IMR-90 (cell line): ENCODE data around the gene STAC.

Experiments used
- CEBPB ChIP-seq: IDR thresholded peaks from 2 replicates; pipeline ENCODE4 v1.6.1; 2012; ENCODE audit warnings: low read depth, low read length, improper control_type of control experiment
- FOS ChIP-seq: fragments of 150-350 bp; IDR thresholded peaks from 2 replicates; pipeline ENCODE4 v1.6.1; 2016; ENCODE audit warnings: low read depth, low read length
- MAFK ChIP-seq: IDR thresholded peaks from 2 replicates; pipeline ENCODE4 v1.6.1; 2012; ENCODE audit warnings: low read depth, low read length, improper control_type of control experiment
- MAZ ChIP-seq: IDR thresholded peaks from 2 replicates; pipeline ENCODE4 v1.6.1; 2012; ENCODE audit warnings: low read depth, mild to moderate bottlenecking, low read length, improper control_type of control experiment, moderate library complexity, borderline replicate concordance
- NFE2L2 ChIP-seq: fragments of 150-350 bp; IDR thresholded peaks from 2 replicates; pipeline ENCODE4 v1.6.1; 2016; ENCODE audit warnings: low read depth, mild to moderate bottlenecking, low read length
- POLR2A ChIP-seq: IDR thresholded peaks from 2 replicates; pipeline ENCODE4 v1.6.1; 2012; ENCODE audit warnings: mild to moderate bottlenecking, low read depth, low read length
- RAD21 ChIP-seq: IDR thresholded peaks from 2 replicates; pipeline ENCODE4 v1.6.1; 2012; ENCODE audit warnings: low read length, improper control_type of control experiment
- SMC3 ChIP-seq: fragments of 150-350 bp; IDR thresholded peaks from 2 replicates; pipeline ENCODE4 v1.6.1; 2016; ENCODE audit warnings: low read depth, mild to moderate bottlenecking, antibody characterized with exemption, low read length, moderate library complexity
- TF ChIP-seq, protein P1 (sequence below): conservative IDR thresholded peaks from 2 replicates; pipeline ENCODE4 v1.5.1; 2012; ENCODE audit warnings: mild to moderate bottlenecking, low read depth, low read length, improper control_type of control experiment
- TF ChIP-seq, protein P2 (sequence below): fragments of 150-350 bp; IDR thresholded peaks from 2 replicates; pipeline ENCODE4 v1.6.1; 2016; ENCODE audit warnings: low read depth, mild to moderate bottlenecking, low read length, moderate library complexity, borderline replicate concordance

DNA sequence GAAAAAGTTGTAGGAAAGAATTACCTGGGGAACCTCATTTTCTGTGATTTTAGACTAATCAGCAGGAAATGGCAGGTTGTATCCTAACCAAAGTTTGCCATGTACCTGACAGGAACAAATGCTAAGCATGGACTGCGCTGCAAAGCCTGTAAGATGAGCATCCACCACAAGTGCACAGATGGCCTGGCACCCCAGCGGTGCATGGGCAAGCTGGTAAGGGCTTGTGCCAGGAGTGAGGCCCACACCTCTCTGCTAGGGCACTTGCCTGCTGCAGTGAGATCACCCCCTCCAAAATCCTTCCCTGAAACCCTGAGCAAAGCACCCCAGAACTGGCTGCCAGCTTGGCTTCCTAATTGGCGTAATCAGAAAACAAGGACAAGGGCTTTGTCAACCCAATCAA is 102.6 kb downstream of the STAC start:
- TF ChIP-seq, protein P1, sequence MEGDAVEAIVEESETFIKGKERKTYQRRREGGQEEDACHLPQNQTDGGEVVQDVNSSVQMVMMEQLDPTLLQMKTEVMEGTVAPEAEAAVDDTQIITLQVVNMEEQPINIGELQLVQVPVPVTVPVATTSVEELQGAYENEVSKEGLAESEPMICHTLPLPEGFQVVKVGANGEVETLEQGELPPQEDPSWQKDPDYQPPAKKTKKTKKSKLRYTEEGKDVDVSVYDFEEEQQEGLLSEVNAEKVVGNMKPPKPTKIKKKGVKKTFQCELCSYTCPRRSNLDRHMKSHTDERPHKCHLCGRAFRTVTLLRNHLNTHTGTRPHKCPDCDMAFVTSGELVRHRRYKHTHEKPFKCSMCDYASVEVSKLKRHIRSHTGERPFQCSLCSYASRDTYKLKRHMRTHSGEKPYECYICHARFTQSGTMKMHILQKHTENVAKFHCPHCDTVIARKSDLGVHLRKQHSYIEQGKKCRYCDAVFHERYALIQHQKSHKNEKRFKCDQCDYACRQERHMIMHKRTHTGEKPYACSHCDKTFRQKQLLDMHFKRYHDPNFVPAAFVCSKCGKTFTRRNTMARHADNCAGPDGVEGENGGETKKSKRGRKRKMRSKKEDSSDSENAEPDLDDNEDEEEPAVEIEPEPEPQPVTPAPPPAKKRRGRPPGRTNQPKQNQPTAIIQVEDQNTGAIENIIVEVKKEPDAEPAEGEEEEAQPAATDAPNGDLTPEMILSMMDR, result no peak
- TF ChIP-seq, protein P2, sequence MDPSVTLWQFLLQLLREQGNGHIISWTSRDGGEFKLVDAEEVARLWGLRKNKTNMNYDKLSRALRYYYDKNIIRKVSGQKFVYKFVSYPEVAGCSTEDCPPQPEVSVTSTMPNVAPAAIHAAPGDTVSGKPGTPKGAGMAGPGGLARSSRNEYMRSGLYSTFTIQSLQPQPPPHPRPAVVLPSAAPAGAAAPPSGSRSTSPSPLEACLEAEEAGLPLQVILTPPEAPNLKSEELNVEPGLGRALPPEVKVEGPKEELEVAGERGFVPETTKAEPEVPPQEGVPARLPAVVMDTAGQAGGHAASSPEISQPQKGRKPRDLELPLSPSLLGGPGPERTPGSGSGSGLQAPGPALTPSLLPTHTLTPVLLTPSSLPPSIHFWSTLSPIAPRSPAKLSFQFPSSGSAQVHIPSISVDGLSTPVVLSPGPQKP, result no peak
- TF ChIP-seq POLR2A (no peak), NFE2L2 (no peak), MAZ (no peak), CEBPB (no peak), MAFK (no peak), RAD21 (no peak), FOS (no peak), SMC3 (no peak)
